Measurements from ENCODE around the gene ANKH. TPM values are rescaled to one million over a fixed set of nuclear protein-coding genes. Genes with fewer than 3 reads are reported as not detected.
A peak's percentile ranks its signal among the peaks of the same experiment; 100 is the strongest.

Gene ANKH
- polyA plus RNA-seq, 1 donor from 2014 or later = 9.9 TPM

DNA sequence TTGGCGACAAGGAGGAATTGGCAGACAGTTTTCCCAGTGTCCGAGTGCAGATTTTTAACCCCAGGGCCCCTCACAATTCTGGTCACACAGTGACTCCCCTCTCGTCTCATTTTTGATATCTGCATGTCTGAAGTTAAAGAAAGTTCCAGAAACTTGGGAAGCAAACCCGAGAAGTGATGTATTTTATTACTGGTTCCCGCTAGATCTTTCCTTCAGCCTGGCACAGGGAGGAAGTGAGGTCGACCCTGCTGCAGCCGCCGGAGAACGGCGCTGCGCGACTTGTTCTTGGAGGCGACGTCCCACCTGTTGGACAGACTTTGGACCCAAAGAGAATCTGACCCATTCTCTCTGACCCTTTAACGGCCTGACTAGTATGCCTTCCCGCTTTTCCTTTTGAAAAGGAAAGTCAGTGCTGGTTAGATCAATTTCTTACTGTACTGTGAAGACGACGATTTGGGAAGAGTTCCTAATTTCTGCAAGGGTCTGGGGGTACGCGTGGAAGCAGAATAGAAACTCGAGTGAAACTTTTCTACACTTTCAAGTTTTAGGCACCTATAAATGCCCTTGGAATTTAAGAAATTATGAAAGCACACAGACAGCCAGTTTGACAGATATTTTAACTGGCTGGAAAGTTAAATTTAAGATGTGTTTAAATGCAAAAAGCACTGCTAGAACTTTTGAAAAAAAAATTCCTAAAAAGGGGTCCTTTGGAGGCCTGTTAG lies 206.3 kb downstream of the ANKH start:
- peak overlapping the region; percentile 97 for H3K4me3 ChIP-seq (ENCODE audit: low read length)
- TF ChIP-seq, protein P1, sequence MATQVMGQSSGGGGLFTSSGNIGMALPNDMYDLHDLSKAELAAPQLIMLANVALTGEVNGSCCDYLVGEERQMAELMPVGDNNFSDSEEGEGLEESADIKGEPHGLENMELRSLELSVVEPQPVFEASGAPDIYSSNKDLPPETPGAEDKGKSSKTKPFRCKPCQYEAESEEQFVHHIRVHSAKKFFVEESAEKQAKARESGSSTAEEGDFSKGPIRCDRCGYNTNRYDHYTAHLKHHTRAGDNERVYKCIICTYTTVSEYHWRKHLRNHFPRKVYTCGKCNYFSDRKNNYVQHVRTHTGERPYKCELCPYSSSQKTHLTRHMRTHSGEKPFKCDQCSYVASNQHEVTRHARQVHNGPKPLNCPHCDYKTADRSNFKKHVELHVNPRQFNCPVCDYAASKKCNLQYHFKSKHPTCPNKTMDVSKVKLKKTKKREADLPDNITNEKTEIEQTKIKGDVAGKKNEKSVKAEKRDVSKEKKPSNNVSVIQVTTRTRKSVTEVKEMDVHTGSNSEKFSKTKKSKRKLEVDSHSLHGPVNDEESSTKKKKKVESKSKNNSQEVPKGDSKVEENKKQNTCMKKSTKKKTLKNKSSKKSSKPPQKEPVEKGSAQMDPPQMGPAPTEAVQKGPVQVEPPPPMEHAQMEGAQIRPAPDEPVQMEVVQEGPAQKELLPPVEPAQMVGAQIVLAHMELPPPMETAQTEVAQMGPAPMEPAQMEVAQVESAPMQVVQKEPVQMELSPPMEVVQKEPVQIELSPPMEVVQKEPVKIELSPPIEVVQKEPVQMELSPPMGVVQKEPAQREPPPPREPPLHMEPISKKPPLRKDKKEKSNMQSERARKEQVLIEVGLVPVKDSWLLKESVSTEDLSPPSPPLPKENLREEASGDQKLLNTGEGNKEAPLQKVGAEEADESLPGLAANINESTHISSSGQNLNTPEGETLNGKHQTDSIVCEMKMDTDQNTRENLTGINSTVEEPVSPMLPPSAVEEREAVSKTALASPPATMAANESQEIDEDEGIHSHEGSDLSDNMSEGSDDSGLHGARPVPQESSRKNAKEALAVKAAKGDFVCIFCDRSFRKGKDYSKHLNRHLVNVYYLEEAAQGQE (IDR thresholded peaks at IDR 0.05; ENCODE audit: borderline replicate concordance) = peak; percentile 5
- no peak for TF ChIP-seq POLR2AphosphoS5 (IDR thresholded peaks at IDR 0.05)
- H3K27me3 ChIP-seq (ENCODE audit: insufficient read depth, low read depth, low read length) = no peaks in the 10 kb centered on the region
- no peaks in the 10 kb centered on the region for H4K20me1 ChIP-seq (ENCODE audit: insufficient read depth)
- H3K9ac ChIP-seq (ENCODE audit: low read length) = peak overlapping the region; percentile 88
- H3F3A ChIP-seq (ENCODE audit: insufficient read depth, low read length, poor library complexity, severe bottlenecking) = no peaks in the 10 kb centered on the region
- H3K9me2 ChIP-seq (ENCODE audit: insufficient read depth, low read length) = no peaks in the 10 kb centered on the region
- H2AFZ ChIP-seq (ENCODE audit: low read depth, low read length) = no peak overlapping the region
- H3K9me3 ChIP-seq (ENCODE audit: low read length) = no peaks in the 10 kb centered on the region
- peaks cover 33% of the 10 kb centered on the region for H3K79me2 ChIP-seq (replicated peaks; ENCODE audit: insufficient read depth, low read length)
- H3K27ac ChIP-seq (ENCODE audit: low read length) = peak overlapping the region; percentile 16
- H3K4me2 ChIP-seq (ENCODE audit: low read length) = peak overlapping the region; percentile 98
- no peaks in the 10 kb centered on the region for H3K36me3 ChIP-seq (ENCODE audit: insufficient read depth, low read length)

DNA sequence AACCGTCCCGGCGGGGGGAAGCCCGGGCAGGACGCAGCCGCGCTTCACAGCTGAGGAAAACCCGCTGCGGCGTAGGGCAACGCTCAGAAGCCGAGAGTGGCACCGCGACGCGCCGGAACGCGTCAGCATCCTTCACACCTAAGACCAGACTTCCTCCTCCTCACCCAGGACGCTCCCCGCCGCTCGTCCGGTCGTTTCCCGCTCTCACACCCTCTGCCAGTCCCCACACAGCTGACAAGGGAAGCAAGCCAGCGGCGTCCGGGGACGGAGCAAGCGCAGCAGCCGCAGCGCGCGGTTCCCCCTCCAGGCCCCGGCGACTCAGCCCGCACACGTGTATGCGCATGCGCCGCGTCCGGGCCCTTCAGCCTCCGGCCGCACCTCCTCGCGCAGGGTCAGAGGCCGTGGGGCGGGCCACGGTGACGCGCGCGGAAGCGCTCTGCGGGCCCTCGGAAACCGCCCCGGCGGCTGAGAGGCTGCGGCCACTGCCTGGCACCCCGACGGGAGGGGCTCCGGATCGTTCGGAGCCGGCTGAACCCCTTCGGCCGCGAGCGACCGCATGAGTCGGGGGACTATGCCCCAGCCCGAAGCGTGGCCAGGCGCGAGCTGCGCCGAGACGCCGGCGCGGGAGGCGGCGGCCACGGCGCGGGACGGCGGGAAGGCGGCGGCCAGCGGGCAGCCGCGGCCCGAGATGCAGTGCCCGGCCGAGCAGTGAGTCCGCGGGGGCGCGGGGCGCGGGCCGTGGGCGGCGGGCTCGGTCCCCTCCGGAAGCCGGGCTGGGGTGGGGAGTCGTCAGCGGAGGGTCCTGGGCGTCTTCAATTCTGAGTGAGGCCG lies 207.1 kb downstream of the ANKH start, which contains the start of gene OTULIN:
TSS of gene OTULIN (plus strand) at position 449 of the 831 bp plus-strand sequence. CDS start at position 557, 108 bp downstream.
- TF ChIP-seq EP300 (conservative IDR thresholded peaks at IDR 0.05; ENCODE audit: poor library complexity, severe bottlenecking) = peak; percentile 39
- peak; percentile 93 for TF ChIP-seq POLR2AphosphoS5 (IDR thresholded peaks at IDR 0.05)
- TF ChIP-seq, protein P2, sequence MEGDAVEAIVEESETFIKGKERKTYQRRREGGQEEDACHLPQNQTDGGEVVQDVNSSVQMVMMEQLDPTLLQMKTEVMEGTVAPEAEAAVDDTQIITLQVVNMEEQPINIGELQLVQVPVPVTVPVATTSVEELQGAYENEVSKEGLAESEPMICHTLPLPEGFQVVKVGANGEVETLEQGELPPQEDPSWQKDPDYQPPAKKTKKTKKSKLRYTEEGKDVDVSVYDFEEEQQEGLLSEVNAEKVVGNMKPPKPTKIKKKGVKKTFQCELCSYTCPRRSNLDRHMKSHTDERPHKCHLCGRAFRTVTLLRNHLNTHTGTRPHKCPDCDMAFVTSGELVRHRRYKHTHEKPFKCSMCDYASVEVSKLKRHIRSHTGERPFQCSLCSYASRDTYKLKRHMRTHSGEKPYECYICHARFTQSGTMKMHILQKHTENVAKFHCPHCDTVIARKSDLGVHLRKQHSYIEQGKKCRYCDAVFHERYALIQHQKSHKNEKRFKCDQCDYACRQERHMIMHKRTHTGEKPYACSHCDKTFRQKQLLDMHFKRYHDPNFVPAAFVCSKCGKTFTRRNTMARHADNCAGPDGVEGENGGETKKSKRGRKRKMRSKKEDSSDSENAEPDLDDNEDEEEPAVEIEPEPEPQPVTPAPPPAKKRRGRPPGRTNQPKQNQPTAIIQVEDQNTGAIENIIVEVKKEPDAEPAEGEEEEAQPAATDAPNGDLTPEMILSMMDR (IDR thresholded peaks at IDR 0.05; ENCODE audit: poor library complexity, severe bottlenecking) = peak; percentile 15
- peak; percentile 50 for TF ChIP-seq TAF1 (IDR thresholded peaks at IDR 0.05; ENCODE audit: low read depth)
- peak; percentile 80 for TF ChIP-seq MXI1 (conservative IDR thresholded peaks at IDR 0.05; ENCODE audit: poor library complexity, severe bottlenecking)
- TF ChIP-seq SMC3 (conservative IDR thresholded peaks at IDR 0.05; ENCODE audit: poor library complexity) = no peak
- no peak for TF ChIP-seq RAD21 (conservative IDR thresholded peaks at IDR 0.05)
- TF ChIP-seq, protein P1 (IDR thresholded peaks at IDR 0.05; ENCODE audit: borderline replicate concordance) = peak; percentile 66
- no peak for TF ChIP-seq EZH2 (IDR thresholded peaks at IDR 0.05; ENCODE audit: borderline replicate concordance, insufficient read depth, low read length, poor library complexity, severe bottlenecking)
- H4K20me1 ChIP-seq (ENCODE audit: insufficient read depth) = no peaks in the 10 kb centered on the region
- no peaks in the 10 kb centered on the region for H3K9me2 ChIP-seq (ENCODE audit: insufficient read depth, low read length)
- H3K9me3 ChIP-seq (ENCODE audit: low read length) = no peaks in the 10 kb centered on the region
- H3K4me3 ChIP-seq (ENCODE audit: low read length) = peak within 1 kb of the TSS; percentile 97
- H2AFZ ChIP-seq (ENCODE audit: low read depth, low read length) = peak within 1 kb of the TSS; percentile 90
- no peaks in the 10 kb centered on the region for H3F3A ChIP-seq (ENCODE audit: insufficient read depth, low read length, poor library complexity, severe bottlenecking)
- no peaks in the 10 kb centered on the region for H3K27me3 ChIP-seq (ENCODE audit: insufficient read depth, low read depth, low read length)
- H3K4me2 ChIP-seq (ENCODE audit: low read length) = peak within 1 kb of the TSS; percentile 99
- peaks cover 33% of the 10 kb centered on the region for H3K79me2 ChIP-seq (replicated peaks; ENCODE audit: insufficient read depth, low read length)
- peak within 1 kb of the TSS; percentile 88 for H3K27ac ChIP-seq (ENCODE audit: low read length)
- no peaks in the 10 kb centered on the region for H3K36me3 ChIP-seq (ENCODE audit: insufficient read depth, low read length)
- peak within 1 kb of the TSS; percentile 88 for H3K9ac ChIP-seq (ENCODE audit: low read length)

Measured in neural cell (in vitro differentiated cells).